Measurements from ENCODE around the gene RAB30. TPM values are rescaled to one million over a fixed set of nuclear protein-coding genes. Genes with fewer than 3 reads are reported as not detected.

RAB30 gene
- total RNA-seq, 2 donors from 2014 or later, result 8.4 to 15.8 TPM

GRCh38 chr11:82942376-82942775, 129.3 kb downstream of the RAB30 start:
- Histone ChIP-seq H3K4me1 (ENCODE audit: control insufficient read depth, insufficient read depth, low read length) (peaks cover 4% of the 10 kb centered on the region), H3K4me3 (ENCODE audit: low read length) (no peak overlapping the region), H3K27ac (ENCODE audit: low read depth, low read length) (no peak overlapping the region), H3K9me3 (ENCODE audit: control insufficient read depth, low read length) (no peaks in the 10 kb centered on the region), H3K9ac (ENCODE audit: extremely low read depth, low read length, poor library complexity, severe bottlenecking) (no peak overlapping the region), H3K27me3 (ENCODE audit: control insufficient read depth, insufficient read depth, low read length, poor library complexity, severe bottlenecking) (no peaks in the 10 kb centered on the region), H3K36me3 (ENCODE audit: control insufficient read depth, insufficient read depth, low read length) (no peaks in the 10 kb centered on the region)
- no peaks in the 10 kb centered on the region for H3K36me3 Mint-ChIP-seq (ENCODE audit: low read depth)
- H3K4me1 Mint-ChIP-seq, result peaks cover 16% of the 10 kb centered on the region
- H3K9me3 Mint-ChIP-seq, result no peaks in the 10 kb centered on the region
- H3K27ac Mint-ChIP-seq, result no peak overlapping the region
- TF ChIP-seq CTCF (conservative IDR thresholded peaks at IDR 0.05), result no peak
- H3K4me3 Mint-ChIP-seq, result no peak overlapping the region
- 94 to 97% methylated on average over 2 of the region's 2 CpGs for WGBS, 2 experiments (ENCODE audit: insufficient coverage in 1 of 2, insufficient read length in 1 of 2)
- DNase-seq, result no peak
- H3K27me3 Mint-ChIP-seq (ENCODE audit: insufficient read depth), result no peaks in the 10 kb centered on the region

DNA sequence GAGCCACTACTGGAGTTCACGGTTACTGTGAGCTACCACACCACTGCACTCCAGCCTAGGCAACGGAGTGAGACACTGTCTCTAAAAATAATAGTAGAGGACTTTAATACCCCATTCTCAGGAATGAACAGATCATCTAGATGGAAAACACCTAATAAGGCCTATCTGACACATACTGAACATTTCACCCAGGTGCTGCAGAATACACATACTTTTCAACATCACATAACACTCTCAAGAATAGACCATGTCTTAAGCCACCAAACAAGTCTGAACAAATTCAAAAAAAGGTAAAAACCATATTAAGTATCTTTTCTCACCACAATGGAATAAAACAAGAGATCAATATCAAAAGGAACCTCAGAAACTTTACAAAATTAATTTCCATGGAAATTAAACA, 132.2 kb downstream of the RAB30 start:
- Histone ChIP-seq H3K27ac (ENCODE audit: low read depth, low read length) (no peak overlapping the region), H3K36me3 (ENCODE audit: control insufficient read depth, insufficient read depth, low read length) (peaks cover 3% of the 10 kb centered on the region), H3K27me3 (ENCODE audit: control insufficient read depth, insufficient read depth, low read length, poor library complexity, severe bottlenecking) (no peaks in the 10 kb centered on the region), H3K4me3 (ENCODE audit: low read length) (no peak overlapping the region), H3K9me3 (ENCODE audit: control insufficient read depth, low read length) (no peaks in the 10 kb centered on the region), H3K9ac (ENCODE audit: extremely low read depth, low read length, poor library complexity, severe bottlenecking) (no peak overlapping the region), H3K4me1 (ENCODE audit: control insufficient read depth, insufficient read depth, low read length) (peaks cover 4% of the 10 kb centered on the region)
- Mint-ChIP-seq H3K36me3 (ENCODE audit: low read depth) (no peaks in the 10 kb centered on the region), H3K4me3 (no peak overlapping the region), H3K4me1 (peaks cover 14% of the 10 kb centered on the region), H3K9me3 (no peaks in the 10 kb centered on the region), H3K27ac (no peak overlapping the region), H3K27me3 (ENCODE audit: insufficient read depth) (no peaks in the 10 kb centered on the region)
- 100% methylated on average over 2 of the region's 2 CpGs; no CpG with 5 or more reads in 1 of the 2 experiments for WGBS, 2 experiments (ENCODE audit: insufficient coverage in 1 of 2, insufficient read length in 1 of 2)
- no peak for DNase-seq
- TF ChIP-seq CTCF (conservative IDR thresholded peaks at IDR 0.05), result no peak

DNA sequence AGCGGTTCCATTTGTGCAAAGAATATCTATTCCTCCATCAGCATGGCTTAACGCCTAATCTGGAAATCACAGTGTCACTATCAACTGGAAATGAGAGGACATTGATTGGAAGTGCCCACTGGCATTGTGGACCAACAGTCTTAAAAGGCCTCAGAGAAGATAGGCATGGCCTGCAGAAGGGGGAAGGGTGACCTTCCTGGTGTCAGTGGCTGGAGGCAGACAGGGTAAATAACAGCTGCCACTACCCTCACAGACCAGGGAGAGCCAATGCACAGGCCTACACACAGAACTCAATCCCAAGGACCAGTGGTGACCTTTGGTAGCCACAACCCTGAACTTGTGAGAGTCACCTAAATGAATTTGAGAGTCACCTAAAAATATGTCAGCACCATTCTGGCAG, 134.1 kb downstream of the RAB30 start:
- Mint-ChIP-seq H3K9me3 (no peaks in the 10 kb centered on the region), H3K27ac (no peak overlapping the region)
- H3K27ac ChIP-seq (ENCODE audit: low read depth, low read length), result no peak overlapping the region

More for the DNA sequence above, 134.1 kb downstream of the RAB30 start:
- TF ChIP-seq CTCF (conservative IDR thresholded peaks at IDR 0.05), result no peak
- H3K4me3 Mint-ChIP-seq, result no peak overlapping the region
- H3K4me1 Mint-ChIP-seq, result peaks cover 9% of the 10 kb centered on the region
- H3K4me3 ChIP-seq (ENCODE audit: low read length), result no peak overlapping the region
- H3K27me3 Mint-ChIP-seq (ENCODE audit: insufficient read depth), result no peaks in the 10 kb centered on the region
- WGBS, 2 experiments (ENCODE audit: insufficient coverage in 1 of 2, insufficient read length in 1 of 2), result 86 to 93% methylated on average over 2 of the region's 2 CpGs
- H3K36me3 ChIP-seq (ENCODE audit: control insufficient read depth, insufficient read depth, low read length), result peaks cover 4% of the 10 kb centered on the region
- no peak for DNase-seq
- no peaks in the 10 kb centered on the region for H3K9me3 ChIP-seq (ENCODE audit: control insufficient read depth, low read length)
- no peak overlapping the region for H3K9ac ChIP-seq (ENCODE audit: extremely low read depth, low read length, poor library complexity, severe bottlenecking)
- peaks cover 4% of the 10 kb centered on the region for H3K4me1 ChIP-seq (ENCODE audit: control insufficient read depth, insufficient read depth, low read length)
- H3K36me3 Mint-ChIP-seq (ENCODE audit: low read depth), result peaks cover 13% of the 10 kb centered on the region
- no peaks in the 10 kb centered on the region for H3K27me3 ChIP-seq (ENCODE audit: control insufficient read depth, insufficient read depth, low read length, poor library complexity, severe bottlenecking)
